HepG2 (cell line): Measurements from ENCODE around the gene RAB11FIP5. TPM values are rescaled to one million over a fixed set of nuclear protein-coding genes. Genes with fewer than 3 reads are reported as not detected.

Source experiments
- DNMT1 ChIP-seq: sonication (generic); formaldehyde crosslinking; IDR thresholded peaks from 2 replicates; pipeline ENCODE4 v1.5.1; 2020; ENCODE audit warnings: mild to moderate bottlenecking, missing genetic modification reagents
- ETV5 ChIP-seq: IDR thresholded peaks from 2 replicates; pipeline ENCODE4 v1.6.1; 2018; ENCODE audit warnings: missing biosample characterization, missing genetic modification reagents, inconsistent platforms, borderline replicate concordance
- FOXA1 ChIP-seq, 2 experiments: fragments of 450-650 bp in 1 of 2; sonication (generic) in 1 of 2; formaldehyde crosslinking in 1 of 2; IDR thresholded peaks; 2 replicates each; pipeline versions ENCODE4 v1.4.0 to v1.6.1; 2016 to 2020; ENCODE audit warnings: missing genetic modification reagents in 1 of 2
- GPN1 ChIP-seq: sonication (generic); formaldehyde crosslinking; IDR thresholded peaks from 2 replicates; pipeline ENCODE4 v1.5.1; 2020; ENCODE audit warnings: missing genetic modification reagents, borderline replicate concordance
- HOXA3 ChIP-seq: sonication (generic); formaldehyde crosslinking; IDR thresholded peaks from 2 replicates; pipeline ENCODE4 v1.5.0; 2020; ENCODE audit warnings: missing genetic modification reagents
- JARID2 ChIP-seq: sonication (generic); formaldehyde crosslinking; IDR thresholded peaks from 2 replicates; pipeline ENCODE4 v1.8.1; 2023; ENCODE audit warnings: missing genetic modification reagents, inconsistent platforms; ENCODE audit not compliant: insufficient replicate concordance
- MED8 ChIP-seq: sonication (generic); formaldehyde crosslinking; IDR thresholded peaks from 2 replicates; pipeline ENCODE4 v1.8.1; 2023; ENCODE audit warnings: mild to moderate bottlenecking, missing genetic modification reagents; ENCODE audit not compliant: insufficient replicate concordance
- NFATC3 ChIP-seq: sonication (generic); formaldehyde crosslinking; IDR thresholded peaks from 2 replicates; pipeline ENCODE4 v1.5.1; 2020; ENCODE audit warnings: mild to moderate bottlenecking, missing genetic modification reagents
- PHF20 ChIP-seq: sonication (generic); formaldehyde crosslinking; IDR thresholded peaks from 2 replicates; pipeline ENCODE4 v1.5.0; 2020; ENCODE audit warnings: mild to moderate bottlenecking, missing genetic modification reagents
- REPIN1 ChIP-seq: sonication (generic); formaldehyde crosslinking; IDR thresholded peaks from 2 replicates; pipeline ENCODE4 v1.8.0; 2022; ENCODE audit warnings: missing genetic modification reagents, low read depth, mild to moderate bottlenecking, borderline replicate concordance
- TBX3 ChIP-seq: fragments of 450-650 bp; IDR thresholded peaks from 2 replicates; pipeline ENCODE4 v1.6.1; 2017; ENCODE audit warnings: antibody characterized with exemption, mild to moderate bottlenecking, inconsistent platforms, borderline replicate concordance
- U2AF1 ChIP-seq: fragments of 200-400 bp; formaldehyde crosslinking; optimal IDR thresholded peaks from 2 replicates; pipeline ENCODE3; 2017; ENCODE audit warnings: mild to moderate bottlenecking, low read depth, low read length
- ZNF335 ChIP-seq: sonication (generic); formaldehyde crosslinking; IDR thresholded peaks from 2 replicates; pipeline ENCODE4 v1.4.0; 2020; ENCODE audit warnings: missing genetic modification reagents
- ZNF496 ChIP-seq: sonication (generic); formaldehyde crosslinking; IDR thresholded peaks from 2 replicates; pipeline ENCODE4 v1.8.1; 2023; ENCODE audit warnings: mild to moderate bottlenecking, moderate library complexity, missing genetic modification reagents; ENCODE audit not compliant: insufficient replicate concordance
- ZNF776 ChIP-seq: sonication (generic); formaldehyde crosslinking; IDR thresholded peaks from 2 replicates; pipeline ENCODE4 v1.4.0; 2020; ENCODE audit warnings: mild to moderate bottlenecking, missing genetic modification reagents
- ZSCAN25 ChIP-seq: sonication (generic); formaldehyde crosslinking; IDR thresholded peaks from 2 replicates; pipeline ENCODE4 v1.8.0; 2022; ENCODE audit warnings: mild to moderate bottlenecking, missing genetic modification reagents
- polyA plus RNA-seq, 8 experiments: library from polyadenylated mRNA; depleted of rRNA in 3 of 8; stranded (reverse) in 7 of 8; unstranded in 1 of 8; fragments of >200 nt; fragmentation: Illumina TruSeq in 4 of 8; extraction: Trizol in 4 of 8; gene quantifications; 2 replicates each; pipeline versions ENCODE4 v1.2.1 to v1.2.3, GENCODE V29; 2011 to 2016; ENCODE audit warnings: low read depth in 4 of 8, missing spikeins in 1 of 8, mixed read lengths in 1 of 8; ENCODE audit not compliant: insufficient read depth in 1 of 8
- total RNA-seq, 5 experiments: library from RNA; depleted of rRNA; stranded (reverse); fragments of >200 nt; fragmentation: Illumina TruSeq; extraction: Trizol; gene quantifications; 2 replicates each; pipeline ENCODE4 v1.2.3, GENCODE V29; 2016; ENCODE audit warnings: low read depth in 1 of 5
- TF ChIP-seq, protein P1 (sequence below): sonication (generic); formaldehyde crosslinking; IDR thresholded peaks from 2 replicates; pipeline ENCODE4 v1.8.1; 2022; ENCODE audit warnings: low read depth, mild to moderate bottlenecking, missing genetic modification reagents
- TF ChIP-seq, protein P2 (sequence below): sonication (generic); formaldehyde crosslinking; conservative IDR thresholded peaks from 2 replicates; pipeline ENCODE4 v1.8.0; 2022; ENCODE audit warnings: mild to moderate bottlenecking, moderate library complexity, missing genetic modification reagents
- TF ChIP-seq, protein P3 (sequence below): sonication (generic); formaldehyde crosslinking; IDR thresholded peaks from 2 replicates; pipeline ENCODE4 v1.4.0; 2020; ENCODE audit warnings: missing genetic modification reagents
- TF ChIP-seq, protein P4 (sequence below): sonication (generic); formaldehyde crosslinking; IDR thresholded peaks from 2 replicates; pipeline ENCODE4 v1.5.0; 2020; ENCODE audit warnings: missing genetic modification reagents

RAB11FIP5 gene
- total and polyA plus RNA-seq, 2 of the 13 experiments (the other 11 are each of a cell fraction or from before 2014, with no cell fraction given) = 9.4 to 22.9 TPM

DNA sequence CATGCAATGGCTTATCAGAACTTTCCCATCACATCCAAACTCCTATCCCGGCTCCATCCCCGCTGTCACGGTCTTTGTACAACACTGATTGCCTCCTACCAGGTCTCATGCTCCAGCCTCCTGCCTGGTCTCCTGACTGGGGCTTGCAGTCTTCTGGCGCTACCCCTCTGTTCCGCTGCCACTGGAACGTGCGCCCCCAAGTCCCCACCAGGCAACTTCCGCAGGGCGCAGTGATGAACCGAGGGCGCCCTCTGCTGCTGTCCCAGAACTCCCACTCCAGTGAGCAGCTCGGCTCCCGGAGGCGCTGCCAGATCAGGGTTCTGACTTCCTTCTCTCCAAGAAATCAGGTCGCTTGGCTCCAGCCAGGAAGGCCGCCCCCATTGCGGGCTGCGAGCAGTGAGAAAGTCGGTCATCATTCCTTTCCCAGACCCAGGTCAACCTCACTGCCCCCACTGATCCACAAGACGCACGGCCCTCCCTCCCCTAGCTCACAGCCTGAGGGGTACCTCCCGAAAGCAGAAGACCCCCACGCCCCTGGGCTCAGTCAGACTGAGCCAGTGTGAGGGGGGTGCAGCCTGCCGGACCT is 43.9 kb upstream of the RAB11FIP5 start (continued):
- TF ChIP-seq FOXA1 (IDR thresholded peaks at IDR 0.05) (no peak), FOXA1 (CRISPR knock-in tag; IDR thresholded peaks at IDR 0.05) (no peak), TBX3 (no peak), GPN1 (CRISPR knock-in tag) (no peak), ETV5 (CRISPR knock-in tag) (peak; percentile 84), ZSCAN25 (CRISPR knock-in tag) (0 out of 2 replicates have a peak, but pooled peaks have one; percentile 62), REPIN1 (CRISPR knock-in tag) (peak; percentile 72), JARID2 (CRISPR knock-in tag) (no peak), HOXA3 (CRISPR knock-in tag) (no peak), U2AF1 (no peak), DNMT1 (CRISPR knock-in tag) (peak; percentile 91), ZNF496 (CRISPR knock-in tag) (no peak), ZNF335 (no peak), PHF20 (CRISPR knock-in tag) (no peak), NFATC3 (no peak), MED8 (CRISPR knock-in tag) (peak; percentile 26), ZNF776 (CRISPR knock-in tag) (0 out of 2 replicates have a peak, but pooled peaks have one; percentile 78)
- TF ChIP-seq, protein P1, sequence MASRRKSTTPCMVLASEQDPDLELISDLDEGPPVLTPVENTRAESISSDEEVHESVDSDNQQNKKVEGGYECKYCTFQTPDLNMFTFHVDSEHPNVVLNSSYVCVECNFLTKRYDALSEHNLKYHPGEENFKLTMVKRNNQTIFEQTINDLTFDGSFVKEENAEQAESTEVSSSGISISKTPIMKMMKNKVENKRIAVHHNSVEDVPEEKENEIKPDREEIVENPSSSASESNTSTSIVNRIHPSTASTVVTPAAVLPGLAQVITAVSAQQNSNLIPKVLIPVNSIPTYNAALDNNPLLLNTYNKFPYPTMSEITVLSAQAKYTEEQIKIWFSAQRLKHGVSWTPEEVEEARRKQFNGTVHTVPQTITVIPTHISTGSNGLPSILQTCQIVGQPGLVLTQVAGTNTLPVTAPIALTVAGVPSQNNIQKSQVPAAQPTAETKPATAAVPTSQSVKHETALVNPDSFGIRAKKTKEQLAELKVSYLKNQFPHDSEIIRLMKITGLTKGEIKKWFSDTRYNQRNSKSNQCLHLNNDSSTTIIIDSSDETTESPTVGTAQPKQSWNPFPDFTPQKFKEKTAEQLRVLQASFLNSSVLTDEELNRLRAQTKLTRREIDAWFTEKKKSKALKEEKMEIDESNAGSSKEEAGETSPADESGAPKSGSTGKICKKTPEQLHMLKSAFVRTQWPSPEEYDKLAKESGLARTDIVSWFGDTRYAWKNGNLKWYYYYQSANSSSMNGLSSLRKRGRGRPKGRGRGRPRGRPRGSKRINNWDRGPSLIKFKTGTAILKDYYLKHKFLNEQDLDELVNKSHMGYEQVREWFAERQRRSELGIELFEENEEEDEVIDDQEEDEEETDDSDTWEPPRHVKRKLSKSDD (CRISPR knock-in tag) = no peak
- TF ChIP-seq, protein P2, sequence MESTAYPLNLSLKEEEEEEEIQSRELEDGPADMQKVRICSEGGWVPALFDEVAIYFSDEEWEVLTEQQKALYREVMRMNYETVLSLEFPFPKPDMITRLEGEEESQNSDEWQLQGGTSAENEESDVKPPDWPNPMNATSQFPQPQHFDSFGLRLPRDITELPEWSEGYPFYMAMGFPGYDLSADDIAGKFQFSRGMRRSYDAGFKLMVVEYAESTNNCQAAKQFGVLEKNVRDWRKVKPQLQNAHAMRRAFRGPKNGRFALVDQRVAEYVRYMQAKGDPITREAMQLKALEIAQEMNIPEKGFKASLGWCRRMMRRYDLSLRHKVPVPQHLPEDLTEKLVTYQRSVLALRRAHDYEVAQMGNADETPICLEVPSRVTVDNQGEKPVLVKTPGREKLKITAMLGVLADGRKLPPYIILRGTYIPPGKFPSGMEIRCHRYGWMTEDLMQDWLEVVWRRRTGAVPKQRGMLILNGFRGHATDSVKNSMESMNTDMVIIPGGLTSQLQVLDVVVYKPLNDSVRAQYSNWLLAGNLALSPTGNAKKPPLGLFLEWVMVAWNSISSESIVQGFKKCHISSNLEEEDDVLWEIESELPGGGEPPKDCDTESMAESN (CRISPR knock-in tag) = 0 out of 2 replicates have a peak, but pooled peaks have one; percentile 52
- TF ChIP-seq, protein P3, sequence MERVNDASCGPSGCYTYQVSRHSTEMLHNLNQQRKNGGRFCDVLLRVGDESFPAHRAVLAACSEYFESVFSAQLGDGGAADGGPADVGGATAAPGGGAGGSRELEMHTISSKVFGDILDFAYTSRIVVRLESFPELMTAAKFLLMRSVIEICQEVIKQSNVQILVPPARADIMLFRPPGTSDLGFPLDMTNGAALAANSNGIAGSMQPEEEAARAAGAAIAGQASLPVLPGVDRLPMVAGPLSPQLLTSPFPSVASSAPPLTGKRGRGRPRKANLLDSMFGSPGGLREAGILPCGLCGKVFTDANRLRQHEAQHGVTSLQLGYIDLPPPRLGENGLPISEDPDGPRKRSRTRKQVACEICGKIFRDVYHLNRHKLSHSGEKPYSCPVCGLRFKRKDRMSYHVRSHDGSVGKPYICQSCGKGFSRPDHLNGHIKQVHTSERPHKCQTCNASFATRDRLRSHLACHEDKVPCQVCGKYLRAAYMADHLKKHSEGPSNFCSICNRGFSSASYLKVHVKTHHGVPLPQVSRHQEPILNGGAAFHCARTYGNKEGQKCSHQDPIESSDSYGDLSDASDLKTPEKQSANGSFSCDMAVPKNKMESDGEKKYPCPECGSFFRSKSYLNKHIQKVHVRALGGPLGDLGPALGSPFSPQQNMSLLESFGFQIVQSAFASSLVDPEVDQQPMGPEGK = peak; percentile 92
- TF ChIP-seq, protein P4, sequence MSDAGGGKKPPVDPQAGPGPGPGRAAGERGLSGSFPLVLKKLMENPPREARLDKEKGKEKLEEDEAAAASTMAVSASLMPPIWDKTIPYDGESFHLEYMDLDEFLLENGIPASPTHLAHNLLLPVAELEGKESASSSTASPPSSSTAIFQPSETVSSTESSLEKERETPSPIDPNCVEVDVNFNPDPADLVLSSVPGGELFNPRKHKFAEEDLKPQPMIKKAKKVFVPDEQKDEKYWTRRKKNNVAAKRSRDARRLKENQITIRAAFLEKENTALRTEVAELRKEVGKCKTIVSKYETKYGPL (CRISPR knock-in tag) = no peak
